Lung (tissue), 12 donors: Measurements from ENCODE around the gene C7orf25. TPM values are rescaled to one million over a fixed set of nuclear protein-coding genes. Genes with fewer than 3 reads are reported as not detected.

Source experiments
- ATAC-seq: fragments of 200-7000 bp; cut with Tn5 transposase; one replicate; pipeline ENCODE4 v1.9.1; 2020; ENCODE audit warnings: moderate number of reproducible peaks; ENCODE audit not compliant: insufficient read depth, low FRiP score
- DNase-seq, 3 donors: peaks; one replicate each; pipeline ENCODE4 v3.0.0-alpha.2; 2013 to 2017
- H3K27ac ChIP-seq, 2 donors: one replicate each; pipeline ENCODE4 v1.5.1; 2013; ENCODE audit warnings: mild to moderate bottlenecking in 2 of 2, moderate library complexity in 2 of 2, control low read depth in 1 of 2, inconsistent platforms in 1 of 2, low read depth in 1 of 2, low read length in 1 of 2
- H3K27me3 ChIP-seq, 3 donors: one replicate each; pipeline ENCODE4 v1.5.1; 2013; ENCODE audit warnings: low read length in 2 of 3; ENCODE audit not compliant: control insufficient read depth in 3 of 3, insufficient read depth in 3 of 3
- H3K36me3 ChIP-seq, 4 donors: one replicate each; pipeline ENCODE4 v1.5.1; 2013; ENCODE audit warnings: low read length in 4 of 4, mild to moderate bottlenecking in 1 of 4, moderate library complexity in 1 of 4; ENCODE audit not compliant: control insufficient read depth in 4 of 4, insufficient read depth in 4 of 4
- H3K4me1 ChIP-seq, 5 donors: one replicate each; pipeline ENCODE4 v1.5.1; 2013; ENCODE audit warnings: low read length in 5 of 5, mild to moderate bottlenecking in 2 of 5, moderate library complexity in 1 of 5; ENCODE audit not compliant: control insufficient read depth in 5 of 5, insufficient read depth in 5 of 5
- H3K4me3 ChIP-seq: one replicate; pipeline ENCODE4 v1.5.1; 2013; ENCODE audit warnings: mild to moderate bottlenecking, control low read depth, moderate library complexity
- H3K9ac ChIP-seq, 2 donors: one replicate each; pipeline ENCODE4 v1.5.1; 2013; ENCODE audit warnings: low read length in 2 of 2, control low read depth in 1 of 2; ENCODE audit not compliant: insufficient read depth in 1 of 2
- H3K9me3 ChIP-seq, 4 donors: one replicate each; pipeline ENCODE4 v1.5.1; 2013; ENCODE audit warnings: low read length in 3 of 4, mild to moderate bottlenecking in 1 of 4, moderate library complexity in 1 of 4; ENCODE audit not compliant: control insufficient read depth in 4 of 4, insufficient read depth in 3 of 4
- CTCF ChIP-seq: IDR thresholded peaks from 2 replicates; pipeline ENCODE4 v1.5.1; 2012; ENCODE audit warnings: mild to moderate bottlenecking; ENCODE audit errors: control extremely low read depth, extremely low read depth
- WGBS, 2 donors: extraction: QIAGEN DNeasy Blood & Tissue Kit; methylation state at CpG; one replicate each; pipeline ENCODE4 v1.1.7; 2013; 5-methylcytosine and 5-hydroxymethylcytosine counted together
- polyA plus RNA-seq, 2 donors: library from polyadenylated mRNA; stranded (reverse); fragments of 200-250 nt; gene quantifications; one replicate each; pipeline ENCODE4 v1.2.1, GENCODE V29; 2013
- total RNA-seq, 2 donors: library from RNA; depleted of rRNA in 1 of 2; stranded (reverse); fragments of >200 nt in 1 of 2; gene quantifications; one replicate each; pipeline ENCODE4 v1.2.1, GENCODE V29; 2014 to 2021
- donor health status: control.
- donor health status: control.
- donor health status: Bipolar disorder and iron deficiency.
- donor health status: healthy.
- donor health status: DM: yes; HTN: yes; CAD: no.

C7orf25 gene
- total and polyA plus RNA-seq, 4 donors: 5.6 to 10.2 (median 6.2) TPM

- H3K27me3 ChIP-seq: no peaks in the 10 kb centered on the region
- no peak for ATAC-seq
- no peak overlapping the region for H3K4me3 ChIP-seq
- no peak overlapping the region for H3K27ac ChIP-seq
- no peak for DNase-seq
- no peaks in the 10 kb centered on the region for H3K36me3 ChIP-seq
- no peak for TF ChIP-seq CTCF
- peaks cover 0 to 4% (median 0%) of the 10 kb centered on the region in 5 donors for H3K4me1 ChIP-seq
- H3K9me3 ChIP-seq: peaks cover 0 to 2% (median 0%) of the 10 kb centered on the region in 4 donors
- WGBS, 2 donors: 78 to 94% methylated on average over 2 of the region's 2 CpGs
- no peak overlapping the region for H3K9ac ChIP-seq
Observed at GRCh38 chr7:42959549-42959948, 47.7 kb upstream of the C7orf25 start.

- DNase-seq (no peak), ATAC-seq (no peak)
- Histone ChIP-seq H3K27me3 (no peaks in the 10 kb centered on the region), H3K4me3 (no peak overlapping the region), H3K27ac (no peak overlapping the region), H3K4me1 (no peaks in the 10 kb centered on the region), H3K9me3 (peaks cover 0 to 2% (median 0%) of the 10 kb centered on the region in 4 donors), H3K36me3 (no peaks in the 10 kb centered on the region), H3K9ac (no peak overlapping the region)
- TF ChIP-seq CTCF: no peak
Observed at GRCh38 chr7:42956062-42956461, 44.2 kb upstream of the C7orf25 start.

GRCh38 chr7:42953994-42954393 is 42.1 kb upstream of the C7orf25 start:
- H3K36me3 ChIP-seq: no peaks in the 10 kb centered on the region
- no peak for TF ChIP-seq CTCF
- DNase-seq (no peak), ATAC-seq (no peak)
- no peak overlapping the region for H3K9ac ChIP-seq
- H3K9me3 ChIP-seq: peaks cover 0 to 2% (median 0%) of the 10 kb centered on the region in 4 donors
- H3K4me3 ChIP-seq: no peak overlapping the region
- no peak overlapping the region for H3K27ac ChIP-seq
- WGBS, 2 donors: 77 to 84% methylated on average over 4 of the region's 4 CpGs
- H3K27me3 ChIP-seq: no peaks in the 10 kb centered on the region
- H3K4me1 ChIP-seq: no peaks in the 10 kb centered on the region

- Histone ChIP-seq H3K27ac (no peak overlapping the region), H3K9me3 (peaks cover 0 to 2% (median 0%) of the 10 kb centered on the region in 4 donors), H3K27me3 (peaks cover 0 to 2% (median 0%) of the 10 kb centered on the region in 3 donors), H3K36me3 (no peaks in the 10 kb centered on the region), H3K4me3 (no peak overlapping the region), H3K4me1 (no peaks in the 10 kb centered on the region), H3K9ac (no peak overlapping the region)
- TF ChIP-seq CTCF: no peak
- no peak for ATAC-seq
- DNase-seq: no peak
- 77 to 84% methylated on average over 4 of the region's 4 CpGs for WGBS, 2 donors
Observed at GRCh38 chr7:42952328-42952727, 40.5 kb upstream of the C7orf25 start.
